Esophagus muscularis mucosa (tissue), 4 donors: ENCODE measurements around the gene MPO.

Source experiments
- CTCF ChIP-seq, 3 experiments: fragments of 200-600 bp in 2 of 3; fragments of 450-650 bp in 1 of 3; sonication (generic) in 2 of 3; IDR thresholded peaks; one replicate each; pipeline ENCODE4 v1.5.1; 2017 to 2019; ENCODE audit warnings: antibody characterized with exemption in 3 of 3, mild to moderate bottlenecking in 2 of 3, moderate library complexity in 1 of 3
- EP300 ChIP-seq: sonication (generic); formaldehyde crosslinking; IDR thresholded peaks from one replicate; pipeline ENCODE4 v1.6.1; 2017; ENCODE audit warnings: antibody characterized with exemption
- POLR2A ChIP-seq: fragments of 450-650 bp; IDR thresholded peaks from one replicate; pipeline ENCODE4 v1.6.1; 2017; ENCODE audit warnings: antibody characterized with exemption, moderate library complexity, mild to moderate bottlenecking, low read depth

GRCh38 chr17:58329810-58330537 is 49.2 kb upstream of the MPO start:
- no peak for TF ChIP-seq CTCF (IDR thresholded peaks at IDR 0.05)
- TF ChIP-seq EP300, result no peak
- no peak for TF ChIP-seq POLR2A
